Tibial nerve (tissue), 4 donors: Measurements from ENCODE around the gene MARCHF5. TPM values are rescaled to one million over a fixed set of nuclear protein-coding genes. Genes with fewer than 3 reads are reported as not detected.

Experiments
- DNase-seq, 2 donors: peaks; one replicate each; pipeline ENCODE4 v3.0.0-alpha.2; 2019; ENCODE audit warnings: low spot score in 2 of 2
- H3K27ac ChIP-seq, 4 donors: fragments of 200-600 bp; sonication (generic) in 3 of 4; one replicate each; pipeline ENCODE4 v1.5.1; 2017 to 2019; ENCODE audit warnings: mild to moderate bottlenecking in 1 of 4
- H3K27me3 ChIP-seq, 2 donors: fragments of 200-600 bp; sonication (generic) in 1 of 2; one replicate each; pipeline versions ENCODE4 v1.5.1 to v1.6.0; 2017 to 2019
- H3K36me3 ChIP-seq, 3 donors: fragments of 200-600 bp; sonication (generic); one replicate each; pipeline ENCODE4 v1.5.1; 2018 to 2019
- H3K4me1 ChIP-seq, 4 donors: fragments of 200-600 bp; sonication (generic) in 3 of 4; one replicate each; pipeline ENCODE4 v1.5.1; 2017 to 2019
- H3K4me3 ChIP-seq, 4 donors: fragments of 200-600 bp; sonication (generic) in 3 of 4; one replicate each; pipeline ENCODE4 v1.5.1; 2017 to 2019; ENCODE audit warnings: mild to moderate bottlenecking in 1 of 4, moderate library complexity in 1 of 4
- H3K9me3 ChIP-seq, 4 donors: fragments of 200-600 bp; sonication (generic) in 3 of 4; one replicate each; pipeline ENCODE4 v1.5.1; 2017 to 2019
- CTCF ChIP-seq, 5 experiments: fragments of 200-600 bp in 3 of 5; fragments of 450-650 bp in 2 of 5; sonication (generic) in 3 of 5; IDR thresholded peaks; one replicate each; pipeline ENCODE4 v1.5.1; 2016 to 2019; ENCODE audit warnings: antibody characterized with exemption in 5 of 5, mild to moderate bottlenecking in 3 of 5, moderate library complexity in 2 of 5
- EP300 ChIP-seq, 2 donors: sonication (generic); formaldehyde crosslinking; IDR thresholded peaks; one replicate each; pipeline ENCODE4 v1.6.1; 2017; ENCODE audit warnings: antibody characterized with exemption in 2 of 2, mild to moderate bottlenecking in 1 of 2
- POLR2A ChIP-seq, 2 donors: fragments of 450-650 bp; IDR thresholded peaks; one replicate each; pipeline ENCODE4 v1.6.1; 2017; ENCODE audit warnings: antibody characterized with exemption in 2 of 2, mild to moderate bottlenecking in 2 of 2, moderate library complexity in 2 of 2
- WGBS, 2 donors: methylation state at CpG; one replicate each; pipeline ENCODE4 v1.1.5; 2018; 5-methylcytosine and 5-hydroxymethylcytosine counted together
- total RNA-seq, 4 donors: library from RNA; depleted of rRNA; stranded (reverse); fragments of >200 nt; gene quantifications; one replicate each; pipeline ENCODE4 v1.1.0, GENCODE V29; 2016

MARCHF5 gene
- total RNA-seq, result 10 to 100 TPM; 11.3 to 15.1 (median 12.1) TPM

- DNase-seq, result peak; percentile 86 to 87
- peaks cover 0 to 10% (median 0%) of the 10 kb centered on the region in 3 donors for H3K36me3 ChIP-seq
- H3K4me3 ChIP-seq, result peak within 1 kb of the TSS; percentile 92 to 98 (median 94)
- H3K9me3 ChIP-seq, result no peaks in the 10 kb centered on the region
- WGBS, 2 donors, result 1% methylated on average over 15 to 39 of the region's 79 CpGs
- H3K27me3 ChIP-seq, result no peaks in the 10 kb centered on the region
- H3K4me1 ChIP-seq, result peaks cover 0 to 18% (median 11%) of the 10 kb centered on the region in 4 donors
- TF ChIP-seq CTCF (IDR thresholded peaks at IDR 0.05) (peak; percentile 42 to 97 (median 71)), EP300 (IDR thresholded peaks at IDR 0.05) (peak; percentile 37 to 91), POLR2A (IDR thresholded peaks at IDR 0.05) (peak; percentile 53 to 81)
- peak within 1 kb of the TSS; percentile 85 to 95 (median 92) for H3K27ac ChIP-seq
Observed at GRCh38 chr10:92290837-92291615, at the start of gene MARCHF5, which contains the start of gene CPEB3. Gene MARCHF5, plus strand, starts transcription at chr10:92291167. Its CDS starts 328 bp downstream, at chr10:92291495. Gene CPEB3, minus strand, starts transcription at chr10:92291078. Its CDS starts 50,728 bp downstream, at chr10:92240350.

GRCh38 chr10:92241501-92241900, 49.5 kb upstream of the MARCHF5 start:
- WGBS, 2 donors, result 60 to 61% methylated on average over 1 of the region's 1 CpG
- Histone ChIP-seq H3K4me1 (peaks cover 0 to 58% (median 11%) of the 10 kb centered on the region in 4 donors), H3K4me3 (peak overlapping the region in 3 of 4 donors; percentile 67 to 84 (median 75))

GRCh38 chr10:92242380-92242779, 48.6 kb upstream of the MARCHF5 start:
- DNase-seq, result no peak
- no peak overlapping the region for H3K4me3 ChIP-seq
- TF ChIP-seq EP300 (IDR thresholded peaks at IDR 0.05), result no peak
- TF ChIP-seq CTCF (IDR thresholded peaks at IDR 0.05), result no peak
- no peak for TF ChIP-seq POLR2A (IDR thresholded peaks at IDR 0.05)
- no peak overlapping the region for H3K27ac ChIP-seq
- H3K36me3 ChIP-seq, result no peaks in the 10 kb centered on the region
- peaks cover 0 to 55% (median 11%) of the 10 kb centered on the region in 4 donors for H3K4me1 ChIP-seq
- 61 to 62% methylated on average over 2 of the region's 2 CpGs for WGBS, 2 donors
- no peaks in the 10 kb centered on the region for H3K9me3 ChIP-seq
- no peaks in the 10 kb centered on the region for H3K27me3 ChIP-seq

More at GRCh38 chr10:92241501-92241900, 49.5 kb upstream of the MARCHF5 start:
- Histone ChIP-seq H3K27me3 (no peaks in the 10 kb centered on the region), H3K9me3 (no peaks in the 10 kb centered on the region), H3K36me3 (no peaks in the 10 kb centered on the region), H3K27ac (peak overlapping the region; percentile 72 to 89 (median 82))
- TF ChIP-seq EP300 (IDR thresholded peaks at IDR 0.05), result no peak
- TF ChIP-seq CTCF (IDR thresholded peaks at IDR 0.05), result no peak
- DNase-seq, result no peak

- TF ChIP-seq CTCF (IDR thresholded peaks at IDR 0.05) (no peak), EP300 (IDR thresholded peaks at IDR 0.05) (peak in 1 of 2 donors; percentile 49)
Observed at GRCh38 chr10:92242910-92243671, 47.9 kb upstream of the MARCHF5 start.

More at GRCh38 chr10:92242910-92243671, 47.9 kb upstream of the MARCHF5 start:
- H3K36me3 ChIP-seq, result no peaks in the 10 kb centered on the region
- 18 to 22% methylated on average over 8 of the region's 8 CpGs for WGBS, 2 donors
- peaks cover 0 to 48% (median 11%) of the 10 kb centered on the region in 4 donors for H3K4me1 ChIP-seq
- H3K9me3 ChIP-seq, result no peaks in the 10 kb centered on the region
- H3K27ac ChIP-seq, result peak overlapping the region in 1 of 4 donors; percentile 59
- peak in 1 of 2 donors; percentile 38 for DNase-seq
- peak overlapping the region in 2 of 4 donors; percentile 28 for H3K4me3 ChIP-seq
- no peaks in the 10 kb centered on the region for H3K27me3 ChIP-seq
